ENCODE measurements around the gene MAFG.

MAFG gene

GRCh38 chr17:81941484-81942166 is 14.1 kb upstream of the MAFG start:
- H3K4me3 ChIP-seq (ENCODE audit: insufficient read depth, low read length, poor library complexity, severe bottlenecking), result peak overlapping the region; percentile 54
- peaks cover 25% of the 10 kb centered on the region for H3K79me2 ChIP-seq (ENCODE audit: insufficient read depth, low read length)
- H3K9me3 ChIP-seq (ENCODE audit: insufficient read depth, low read length), result no peaks in the 10 kb centered on the region
- peaks cover 50% of the 10 kb centered on the region for H3F3A ChIP-seq (ENCODE audit: insufficient read depth)
- H4K20me1 ChIP-seq (ENCODE audit: low read depth, low read length), result no peaks in the 10 kb centered on the region
- H3K9ac ChIP-seq (ENCODE audit: low read length), result peak overlapping the region; percentile 73
- H3K36me3 ChIP-seq (ENCODE audit: low read length), result no peaks in the 10 kb centered on the region
- H2AFZ ChIP-seq (ENCODE audit: low read depth, low read length, severe bottlenecking), result no peak overlapping the region
- TF ChIP-seq CTCF (IDR thresholded peaks at IDR 0.05; ENCODE audit: insufficient read depth, low read length, poor library complexity, severe bottlenecking), result no peak
- TF ChIP-seq EZH2phosphoT487 (conservative IDR thresholded peaks at IDR 0.05; ENCODE audit: low read length), result no peak
- H3K27me3 ChIP-seq (ENCODE audit: low read length), result no peaks in the 10 kb centered on the region
- peak overlapping the region; percentile 63 for H3K4me2 ChIP-seq (ENCODE audit: low read depth, low read length, poor library complexity, severe bottlenecking)
- no peaks in the 10 kb centered on the region for H3K9me2 ChIP-seq (replicated peaks; ENCODE audit: insufficient read depth, low read length)
- peak overlapping the region; percentile 98 for H3K27ac ChIP-seq (ENCODE audit: low read depth, low read length)

GRCh38 chr17:81940538-81941483 is 13.3 kb upstream of the MAFG start:
- peak overlapping the region; percentile 63 for H3K4me2 ChIP-seq (ENCODE audit: low read depth, low read length, poor library complexity, severe bottlenecking)
- no peaks in the 10 kb centered on the region for H3K9me2 ChIP-seq (replicated peaks; ENCODE audit: insufficient read depth, low read length)
- H3K27me3 ChIP-seq (ENCODE audit: low read length), result no peaks in the 10 kb centered on the region
- peak overlapping the region; percentile 73 for H3K9ac ChIP-seq (ENCODE audit: low read length)
- H2AFZ ChIP-seq (ENCODE audit: low read depth, low read length, severe bottlenecking), result no peak overlapping the region
- TF ChIP-seq CTCF (IDR thresholded peaks at IDR 0.05; ENCODE audit: insufficient read depth, low read length, poor library complexity, severe bottlenecking), result no peak
- TF ChIP-seq EZH2phosphoT487 (conservative IDR thresholded peaks at IDR 0.05; ENCODE audit: low read length), result no peak
- H3F3A ChIP-seq (ENCODE audit: insufficient read depth), result peaks cover 50% of the 10 kb centered on the region
- no peaks in the 10 kb centered on the region for H3K36me3 ChIP-seq (ENCODE audit: low read length)
- H3K9me3 ChIP-seq (ENCODE audit: insufficient read depth, low read length), result no peaks in the 10 kb centered on the region
- peak overlapping the region; percentile 98 for H3K27ac ChIP-seq (ENCODE audit: low read depth, low read length)
- H3K79me2 ChIP-seq (ENCODE audit: insufficient read depth, low read length), result peaks cover 26% of the 10 kb centered on the region
- no peaks in the 10 kb centered on the region for H4K20me1 ChIP-seq (ENCODE audit: low read depth, low read length)
- H3K4me3 ChIP-seq (ENCODE audit: insufficient read depth, low read length, poor library complexity, severe bottlenecking), result peak overlapping the region; percentile 54

GRCh38 chr17:81939881-81940385 is 12.4 kb upstream of the MAFG start:
- TF ChIP-seq EZH2phosphoT487 (conservative IDR thresholded peaks at IDR 0.05; ENCODE audit: low read length) (no peak), CTCF (IDR thresholded peaks at IDR 0.05; ENCODE audit: insufficient read depth, low read length, poor library complexity, severe bottlenecking) (no peak)

More at GRCh38 chr17:81939881-81940385, 12.4 kb upstream of the MAFG start:
- peak overlapping the region; percentile 73 for H3K9ac ChIP-seq (ENCODE audit: low read length)
- no peaks in the 10 kb centered on the region for H4K20me1 ChIP-seq (ENCODE audit: low read depth, low read length)
- H3K27ac ChIP-seq (ENCODE audit: low read depth, low read length), result peak overlapping the region; percentile 98
- no peaks in the 10 kb centered on the region for H3K36me3 ChIP-seq (ENCODE audit: low read length)
- no peaks in the 10 kb centered on the region for H3K9me3 ChIP-seq (ENCODE audit: insufficient read depth, low read length)
- peak overlapping the region; percentile 63 for H3K4me2 ChIP-seq (ENCODE audit: low read depth, low read length, poor library complexity, severe bottlenecking)
- no peaks in the 10 kb centered on the region for H3K27me3 ChIP-seq (ENCODE audit: low read length)
- H2AFZ ChIP-seq (ENCODE audit: low read depth, low read length, severe bottlenecking), result no peak overlapping the region
- peaks cover 50% of the 10 kb centered on the region for H3F3A ChIP-seq (ENCODE audit: insufficient read depth)
- H3K4me3 ChIP-seq (ENCODE audit: insufficient read depth, low read length, poor library complexity, severe bottlenecking), result peak overlapping the region; percentile 54
- H3K9me2 ChIP-seq (replicated peaks; ENCODE audit: insufficient read depth, low read length), result no peaks in the 10 kb centered on the region
- H3K79me2 ChIP-seq (ENCODE audit: insufficient read depth, low read length), result peaks cover 26% of the 10 kb centered on the region

Data from SU-DHL-6 (cell line).